PC-3 (cell line): ENCODE results near the gene HARS1. TPM values are rescaled to one million over a fixed set of nuclear protein-coding genes. Genes with fewer than 3 reads are reported as not detected.

Experiments
- ATAC-seq: fragments of 200-7000 bp; cut with Tn5 transposase; 2 replicates; pipeline ENCODE4 v1.9.1; 2020; ENCODE audit warnings: mild to moderate bottlenecking, moderate library complexity
- BruUV-seq: library from RNA; stranded (reverse); fragments of 400-500 nt; replicated peaks from 2 replicates; lab custom pipeline; 2021; lab: Mats Ljungman, UMichigan
- CTCF ChIA-PET: fragments of 300-600 bp; sonication (Branson Sonifier 250); formaldehyde crosslinking; loops from one replicate; lab custom pipeline; 2022; ENCODE audit warnings: antibody characterized with exemption; lab: Charles Lee
- POLR2A ChIA-PET: fragments of 300-600 bp; sonication (Branson Sonifier 250); formaldehyde crosslinking; loops from one replicate; lab custom pipeline; 2022; ENCODE audit warnings: antibody characterized with exemption; ENCODE audit not compliant: unreplicated experiment; lab: Charles Lee
- DNase-seq: peaks from one replicate; pipeline ENCODE4 v3.0.0-alpha.2; 2015
- H2AFZ ChIP-seq: fragments of 300-600 bp; sonication (generic); 2 replicates; pipeline ENCODE4 v1.6.0; 2016; ENCODE audit warnings: antibody characterized with exemption, low read length
- H3F3A ChIP-seq: fragments of 300-600 bp; sonication (generic); one replicate; pipeline ENCODE4 v1.6.0; 2017; ENCODE audit warnings: antibody characterized with exemption, low read length, control low read depth, mild to moderate bottlenecking; ENCODE audit not compliant: unreplicated experiment
- H3K27ac ChIP-seq: fragments of 300-600 bp; sonication (generic); 2 replicates; pipeline ENCODE4 v1.5.1; 2016; ENCODE audit warnings: mild to moderate bottlenecking, low read length
- H3K27me3 ChIP-seq: fragments of 300-600 bp; sonication (generic); 2 replicates; pipeline ENCODE4 v1.6.1; 2016; ENCODE audit warnings: low read length, mixed read lengths
- H3K36me3 ChIP-seq: fragments of 300-600 bp; sonication (generic); 2 replicates; pipeline ENCODE4 v1.6.1; 2016; ENCODE audit warnings: low read depth, mixed run types, low read length, mixed read lengths
- H3K4me1 ChIP-seq: fragments of 300-600 bp; sonication (generic); 2 replicates; pipeline ENCODE4 v1.5.1; 2016; ENCODE audit warnings: low read length; ENCODE audit not compliant: insufficient read depth
- H3K4me2 ChIP-seq: fragments of 300-600 bp; sonication (generic); 2 replicates; pipeline ENCODE4 v1.6.0; 2016; ENCODE audit warnings: low read length
- H3K4me3 ChIP-seq: fragments of 300-600 bp; sonication (generic); 2 replicates; pipeline ENCODE4 v1.5.1; 2016; ENCODE audit warnings: mild to moderate bottlenecking, low read length, mixed read lengths
- H3K79me2 ChIP-seq: fragments of 300-600 bp; sonication (generic); 2 replicates; pipeline ENCODE4 v1.6.1; 2017; ENCODE audit warnings: low read length, mixed read lengths
- H3K9ac ChIP-seq: fragments of 300-600 bp; sonication (generic); 2 replicates; pipeline ENCODE4 v1.6.0; 2016; ENCODE audit warnings: mild to moderate bottlenecking, low read length
- H3K9me2 ChIP-seq: fragments of 300-600 bp; sonication (generic); replicated peaks from 2 replicates; pipeline ENCODE4 v1.6.1; 2016; ENCODE audit warnings: mixed run types, low read length, mixed read lengths
- H3K9me3 ChIP-seq: fragments of 300-600 bp; sonication (generic); 2 replicates; pipeline ENCODE4 v1.6.1; 2016; ENCODE audit warnings: low read length, mixed read lengths
- H4K20me1 ChIP-seq: fragments of 300-600 bp; sonication (generic); 2 replicates; pipeline ENCODE4 v1.6.1; 2016; ENCODE audit warnings: low read length, mixed read lengths
- CTCF ChIP-seq: fragments of 300-600 bp; sonication (generic); conservative IDR thresholded peaks from 2 replicates; pipeline ENCODE4 v1.5.1; 2017; ENCODE audit warnings: antibody characterized with exemption, low read depth, mild to moderate bottlenecking, low read length
- EZH2 ChIP-seq: fragments of 300-600 bp; sonication (generic); IDR thresholded peaks from one replicate; pipeline ENCODE4 v1.6.1; 2017; ENCODE audit warnings: antibody characterized with exemption, mild to moderate bottlenecking, low read length; ENCODE audit not compliant: unreplicated experiment
- EZH2phosphoT487 ChIP-seq: fragments of 300-600 bp; sonication (generic); IDR thresholded peaks from 2 replicates; pipeline ENCODE4 v1.6.1; 2018; ENCODE audit warnings: mild to moderate bottlenecking, antibody characterized with exemption, low read length, borderline replicate concordance
- intact Hi-C: fragments of 100-400 bp; cut with micrococcal nuclease; formaldehyde crosslinking; loops from 2 replicates; pipeline ENCODE4 v1.9.0; 2023
- total RNA-seq: library from RNA; depleted of rRNA; stranded (reverse); fragments of >200 nt; gene quantifications from 2 replicates; pipeline ENCODE4 v1.2.3, GENCODE V29; 2014

HARS1 gene
- total RNA-seq, 1 experiment from 2014 or later, result 87.1 TPM

DNA sequence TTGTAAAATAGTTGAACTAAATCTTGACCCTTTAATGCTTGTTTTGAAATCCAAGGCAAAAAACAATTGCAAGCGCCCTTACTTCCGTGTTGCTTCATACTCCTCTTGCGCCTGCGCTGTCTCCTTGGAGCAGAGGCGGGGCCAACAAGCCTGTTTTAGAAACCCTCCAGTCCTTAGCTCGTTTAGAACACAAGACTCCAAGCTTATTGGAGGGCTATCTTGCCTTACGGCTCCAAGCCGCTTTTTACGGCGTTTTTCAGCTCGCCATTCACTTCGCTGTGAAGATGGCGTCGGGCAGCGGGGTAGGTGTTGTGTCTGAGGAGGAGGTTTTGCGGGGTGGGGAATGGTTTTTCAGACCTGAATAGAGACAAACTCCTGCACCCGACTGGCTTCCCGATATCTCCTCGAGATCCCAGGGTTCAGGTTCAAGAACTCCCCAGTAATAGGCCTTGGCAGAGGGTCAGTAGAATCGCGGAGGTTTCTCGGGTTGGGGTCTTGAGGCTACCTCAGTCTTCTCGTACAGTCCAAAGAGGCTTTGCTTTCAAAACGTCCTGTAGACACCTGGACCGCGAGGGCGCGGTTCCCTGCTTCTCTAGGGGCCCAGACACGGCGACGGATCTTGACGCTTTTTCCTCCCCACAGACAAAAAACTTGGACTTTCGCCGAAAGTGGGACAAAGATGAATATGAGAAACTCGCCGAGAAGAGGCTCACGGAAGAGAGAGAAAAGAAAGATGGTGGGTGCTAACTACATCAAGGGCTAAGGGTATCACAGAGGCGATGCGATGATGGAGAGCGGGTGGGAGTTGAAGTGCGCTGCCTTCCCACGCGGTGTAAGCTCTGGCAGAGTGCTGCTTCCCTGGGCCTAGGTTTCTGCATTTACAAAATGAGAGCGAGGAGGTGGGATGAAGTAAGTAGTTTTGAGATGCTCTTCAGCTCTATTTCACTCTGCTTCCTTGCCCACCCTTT, 9.3 kb upstream of the HARS1 start, which contains the start of gene ZMAT2:
Gene ZMAT2 (plus strand): TSS at position 271 of the 968 bp plus-strand sequence. CDS start 14 bp downstream, at position 285.
- no peaks in the 10 kb centered on the region for H3K9me2 ChIP-seq
- TSS peak; percentile 75 for BruUV-seq
- H3K9ac ChIP-seq, result peak within 1 kb of the TSS; percentile 77
- intact Hi-C loops, result no loop called here
- peaks cover 19% of the 10 kb centered on the region for H3K79me2 ChIP-seq
- ATAC-seq (peak; percentile 99), DNase-seq (peak; percentile 94)
- H3K4me3 ChIP-seq, result peak within 1 kb of the TSS; percentile 90
- peaks cover 6% of the 10 kb centered on the region for H3K4me1 ChIP-seq
- POLR2A ChIA-PET, result interaction anchor here (0.6 to 1.0 kb wide), 6 partner anchors 9 to 192 kb away, joined by 3 to 20 read pairs (median 6); partner anchors contain the start of genes HARS1, HARS2, IK and NDUFA2
- H3K27ac ChIP-seq, result no peak within 1 kb of the TSS
- peaks cover 50% of the 10 kb centered on the region for H3K36me3 ChIP-seq
- no peaks in the 10 kb centered on the region for H3F3A ChIP-seq
- peak within 1 kb of the TSS; percentile 72 for H2AFZ ChIP-seq
- TF ChIP-seq EZH2, result no peak
- no peak for TF ChIP-seq EZH2phosphoT487
- TF ChIP-seq CTCF, result no peak
- no peaks in the 10 kb centered on the region for H4K20me1 ChIP-seq
- H3K4me2 ChIP-seq, result peak within 1 kb of the TSS; percentile 88
- H3K27me3 ChIP-seq, result no peaks in the 10 kb centered on the region
- CTCF ChIA-PET, result interaction anchor here (0.6 to 0.7 kb wide), 2 partner anchors 20 to 885 kb away, joined by 3 to 6 read pairs; no protein-coding TSS in a partner anchor
- no peaks in the 10 kb centered on the region for H3K9me3 ChIP-seq

- POLR2A ChIA-PET, result interaction anchor here (0.6 kb wide), 1 partner anchor 14 kb away, joined by 10 read pairs; no protein-coding TSS in a partner anchor
- Histone ChIP-seq H3K4me2 (no peak overlapping the region), H3K79me2 (peaks cover 44% of the 10 kb centered on the region), H2AFZ (no peak overlapping the region), H3K9ac (no peak overlapping the region), H3K9me2 (no peaks in the 10 kb centered on the region), H4K20me1 (no peaks in the 10 kb centered on the region), H3F3A (no peaks in the 10 kb centered on the region), H3K27ac (no peak overlapping the region), H3K27me3 (no peaks in the 10 kb centered on the region), H3K4me1 (peaks cover 9% of the 10 kb centered on the region), H3K9me3 (no peaks in the 10 kb centered on the region), H3K36me3 (peaks cover 35% of the 10 kb centered on the region), H3K4me3 (no peak overlapping the region)
- DNase-seq (no peak), ATAC-seq (no peak)
- TF ChIP-seq CTCF, result no peak
- no peak for TF ChIP-seq EZH2phosphoT487
- no peak for TF ChIP-seq EZH2
- intact Hi-C loops, result no loop called here
- no TSS peak for BruUV-seq
- CTCF ChIA-PET, result no interaction called here
These were observed 5.8 kb upstream of the HARS1 start for GRCh38 chr5:140696891-140697492.
